AG04449 (cell line): Measurements from ENCODE around the gene CLASRP.

Experiments used
- CTCF ChIA-PET: fragments of 350-600 bp; formaldehyde crosslinking; extraction: SDS; loops from one replicate; lab custom pipeline; 2021; ENCODE audit warnings: antibody characterized with exemption; lab: Yijun Ruan, JAX
- POLR2A ChIA-PET: fragments of 400-600, 350-600 bp; formaldehyde crosslinking; extraction: SDS; loops from one replicate; lab custom pipeline; 2020; ENCODE audit warnings: antibody characterized with exemption, inconsistent platforms; lab: Yijun Ruan, JAX
- DNase-seq: peaks from one replicate; pipeline ENCODE4 v3.0.0-alpha.2; 2010; ENCODE audit warnings: low read depth, low spot score
- H3K4me3 ChIP-seq: 2 replicates; pipeline ENCODE4 v1.5.1; 2011; ENCODE audit warnings: low read depth, mild to moderate bottlenecking, control low read depth, low read length
- CTCF ChIP-seq: IDR thresholded peaks from one replicate; pipeline ENCODE4 v1.5.1; 2011; ENCODE audit warnings: mild to moderate bottlenecking, moderate library complexity, low read length, control low read depth, inconsistent platforms; ENCODE audit not compliant: insufficient read depth; ENCODE audit errors: missing control alignments

Gene CLASRP

DNA sequence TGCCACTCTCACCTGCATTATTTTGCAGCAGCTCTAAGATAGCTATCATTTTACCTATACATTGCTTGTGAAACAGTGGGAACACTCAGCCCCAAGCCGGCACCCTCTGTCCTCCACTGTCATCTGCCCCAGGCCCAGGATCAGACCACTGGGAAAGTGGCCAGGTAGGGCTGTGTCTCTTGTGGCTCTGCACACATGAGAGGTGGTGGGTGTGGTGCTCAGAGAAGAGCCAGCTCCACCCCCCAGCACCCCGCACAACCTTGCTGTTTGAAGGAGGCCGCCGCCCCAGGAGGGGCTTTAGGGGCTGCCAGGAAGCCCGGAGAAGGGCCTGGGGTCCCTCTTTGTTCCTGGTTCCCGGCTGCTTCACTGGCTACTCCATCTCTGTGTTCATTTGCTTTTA is 80.7 kb downstream of the CLASRP start:
- POLR2A ChIA-PET, result no interaction called here
- H3K4me3 ChIP-seq, result no peak overlapping the region
- DNase-seq, result no peak
- TF ChIP-seq CTCF, result no peak
- CTCF ChIA-PET, result interaction anchor here (1.2 kb wide), 1 partner anchor 12 kb away, joined by 3 read pairs; no protein-coding TSS in a partner anchor
